H1 (cell line): ENCODE measurements around the gene ZBTB20. TPM values are rescaled to one million over a fixed set of nuclear protein-coding genes. Genes with fewer than 3 reads are reported as not detected.
"Not testable (repeated sequence)": the region's sequence is repeated elsewhere in the genome, so short reads cannot be mapped to it uniquely, and the experiment has no call there.

ENCODE experiments used
- CTCF ChIA-PET: fragments of 300-600 bp; sonication (Branson Sonifier 250); formaldehyde crosslinking; loops from one replicate; lab custom pipeline; 2021; ENCODE audit not compliant: partially characterized antibody; lab: Charles Lee
- POLR2A ChIA-PET: fragments of 300-600 bp; sonication (Branson Sonifier 250); formaldehyde crosslinking; loops from one replicate; lab custom pipeline; 2021; ENCODE audit warnings: inconsistent platforms; ENCODE audit not compliant: partially characterized antibody; lab: Charles Lee
- DNase-seq, 2 experiments: peaks; one replicate each; pipeline versions ENCODE4 v3.0.0 to v3.0.0-alpha.2; 2010 to 2022; ENCODE audit warnings: low spot score in 2 of 2, low read depth in 1 of 2, mixed read lengths in 1 of 2
- FAIRE-seq: peaks from 2 replicates; lab custom pipeline; 2011; peaks lifted over from hg19 to GRCh38; lab: Jason Lieb, UNC
- H2AFZ ChIP-seq: 2 replicates; pipeline ENCODE4 v1.8.1; 2012; ENCODE audit warnings: low read length, inconsistent platforms
- H2AK5ac ChIP-seq: 2 replicates; pipeline ENCODE4 v1.6.1; 2013; ENCODE audit warnings: low read depth, low read length
- H2BK120ac ChIP-seq: replicated peaks from 2 replicates; pipeline ENCODE3; 2013; ENCODE audit warnings: low read depth, low read length, inconsistent platforms
- H2BK12ac ChIP-seq: 2 replicates; pipeline ENCODE4 v1.6.1; 2013; ENCODE audit warnings: low read depth, low read length
- H2BK15ac ChIP-seq: 2 replicates; pipeline ENCODE4 v1.6.1; 2013; ENCODE audit warnings: low read length
- H2BK20ac ChIP-seq: 2 replicates; pipeline ENCODE4 v1.6.1; 2013; ENCODE audit warnings: low read length
- H2BK5ac ChIP-seq: 2 replicates; pipeline ENCODE4 v1.6.1; 2013; ENCODE audit warnings: low read depth, low read length
- H3K14ac ChIP-seq: 2 replicates; pipeline ENCODE4 v1.6.1; 2013; ENCODE audit warnings: inconsistent platforms; ENCODE audit not compliant: insufficient read length
- H3K18ac ChIP-seq: 2 replicates; pipeline ENCODE4 v1.6.1; 2013; ENCODE audit warnings: low read length; ENCODE audit errors: extremely low read depth
- H3K23ac ChIP-seq: 2 replicates; pipeline ENCODE4 v1.6.1; 2013; ENCODE audit warnings: inconsistent platforms; ENCODE audit not compliant: insufficient read length
- H3K23me2 ChIP-seq: 2 replicates; pipeline ENCODE4 v1.6.1; 2013; ENCODE audit warnings: low read depth, low read length
- H3K27ac ChIP-seq: 2 replicates; pipeline ENCODE4 v1.6.1; 2011; ENCODE audit warnings: low read depth, low read length, inconsistent platforms
- H3K27me3 ChIP-seq, 4 experiments: replicated peaks in 1 of 4; 1 replicate in 1 of 4; 2 replicates in 3 of 4; pipeline versions ENCODE4 v1.6.1 to v1.8.1; 2011 to 2013; ENCODE audit warnings: low read length in 3 of 4, mild to moderate bottlenecking in 3 of 4, inconsistent platforms in 2 of 4, mixed read lengths in 2 of 4, moderate library complexity in 1 of 4; ENCODE audit not compliant: control insufficient read depth in 3 of 4, insufficient read depth in 3 of 4; ENCODE audit errors: extremely low read depth in 1 of 4
- H3K36me3 ChIP-seq, 4 experiments: 2 replicates each; pipeline versions ENCODE4 v1.6.1 to v1.8.1; 2011 to 2013; ENCODE audit warnings: mild to moderate bottlenecking in 4 of 4, low read length in 3 of 4, moderate library complexity in 2 of 4, control low read depth in 1 of 4, inconsistent platforms in 1 of 4; ENCODE audit not compliant: insufficient read depth in 4 of 4, control insufficient read depth in 2 of 4
- H3K4ac ChIP-seq: replicated peaks from 2 replicates; pipeline ENCODE3; 2013; ENCODE audit warnings: low read length, low read depth, mixed read lengths, inconsistent platforms; ENCODE audit not compliant: insufficient read length
- H3K4me1 ChIP-seq, 4 experiments: replicated peaks in 1 of 4; 1 replicate in 1 of 4; 2 replicates in 3 of 4; pipeline versions ENCODE4 v1.6.1 to v1.8.1; 2011 to 2013; ENCODE audit warnings: low read length in 3 of 4, inconsistent platforms in 2 of 4, mixed read lengths in 1 of 4; ENCODE audit not compliant: insufficient read depth in 4 of 4, control insufficient read depth in 3 of 4
- H3K4me2 ChIP-seq, 2 experiments: 2 replicates each; pipeline versions ENCODE4 v1.6.1 to v1.8.1; 2011 to 2013; ENCODE audit warnings: low read depth in 2 of 2, low read length in 2 of 2, control low read depth in 1 of 2, inconsistent platforms in 1 of 2, mild to moderate bottlenecking in 1 of 2; ENCODE audit not compliant: insufficient read depth in 1 of 2
- H3K4me3 ChIP-seq, 4 experiments: fragments of 200-600, 300-600 bp in 1 of 4; sonication (generic), shearing (Covaris generic), sonication (Bioruptor Twin) in 1 of 4; 2 replicates each; pipeline versions ENCODE4 v1.5.1 to v1.8.1; 2011 to 2016; ENCODE audit warnings: low read length in 4 of 4, low read depth in 3 of 4, control low read depth in 2 of 4, inconsistent platforms in 2 of 4, mild to moderate bottlenecking in 2 of 4, mixed read lengths in 1 of 4, moderate library complexity in 1 of 4; ENCODE audit not compliant: insufficient read depth in 2 of 4; ENCODE audit errors: extremely low read depth in 1 of 4
- H3K56ac ChIP-seq: replicated peaks from 2 replicates; pipeline ENCODE3; 2013; ENCODE audit warnings: low read depth, mild to moderate bottlenecking, mixed read lengths, low read length, inconsistent platforms; ENCODE audit not compliant: insufficient read length
- H3K79me1 ChIP-seq: 2 replicates; pipeline ENCODE4 v1.6.1; 2013; ENCODE audit warnings: low read depth, low read length, control low read depth
- H3K79me2 ChIP-seq, 2 experiments: 2 replicates each; pipeline versions ENCODE4 v1.6.1 to v1.8.1; 2012 to 2013; ENCODE audit warnings: low read length in 2 of 2, mild to moderate bottlenecking in 2 of 2, inconsistent platforms in 1 of 2; ENCODE audit not compliant: insufficient read depth in 2 of 2, control insufficient read depth in 1 of 2
- H3K9ac ChIP-seq, 4 experiments: replicated peaks in 1 of 4; 1 replicate in 1 of 4; 2 replicates in 3 of 4; pipeline versions ENCODE4 v1.6.1 to v1.8.1; 2011 to 2013; ENCODE audit warnings: low read depth in 3 of 4, low read length in 3 of 4, control low read depth in 2 of 4, mild to moderate bottlenecking in 2 of 4, moderate library complexity in 2 of 4, inconsistent platforms in 1 of 4; ENCODE audit errors: extremely low read depth in 1 of 4
- H3K9me3 ChIP-seq, 2 experiments: 2 replicates each; pipeline versions ENCODE4 v1.6.1 to v1.8.1; 2012 to 2013; ENCODE audit warnings: mild to moderate bottlenecking in 2 of 2, moderate library complexity in 2 of 2, control low read depth in 1 of 2, inconsistent platforms in 1 of 2, low read depth in 1 of 2, low read length in 1 of 2, mixed read lengths in 1 of 2; ENCODE audit not compliant: insufficient read depth in 2 of 2
- H4K20me1 ChIP-seq, 2 experiments: replicated peaks in 1 of 2; 2 replicates each; pipeline versions ENCODE3 to v1.8.1; 2011 to 2013; ENCODE audit warnings: inconsistent platforms in 2 of 2, low read length in 2 of 2, mild to moderate bottlenecking in 1 of 2; ENCODE audit not compliant: insufficient read depth in 2 of 2, control insufficient read depth in 1 of 2
- H4K5ac ChIP-seq: 2 replicates; pipeline ENCODE4 v1.6.1; 2013; ENCODE audit warnings: low read length, low read depth, mixed read lengths, inconsistent platforms; ENCODE audit not compliant: insufficient read length
- H4K8ac ChIP-seq: 2 replicates; pipeline ENCODE4 v1.8.0; 2013; ENCODE audit warnings: mild to moderate bottlenecking, moderate library complexity, low read length, inconsistent platforms; ENCODE audit not compliant: insufficient read depth; ENCODE audit errors: extremely low read depth
- H4K91ac ChIP-seq: replicated peaks from 2 replicates; pipeline ENCODE3; 2013; ENCODE audit warnings: low read length, mixed read lengths, inconsistent platforms; ENCODE audit not compliant: insufficient read length
- WGBS, 2 experiments: shearing (Covaris generic) in 1 of 2; methylation state at CpG; one replicate each; pipeline versions ENCODE4 v1.1.6 to v1.1.7; 2013 to 2015; ENCODE audit warnings: low lambda C conversion rate in 2 of 2, mixed read lengths in 2 of 2, inconsistent platforms in 1 of 2, low coverage in 1 of 2, missing lambda C conversion rate in 1 of 2; ENCODE audit not compliant: insufficient replicate concordance in 2 of 2, insufficient coverage in 1 of 2, insufficient read length in 1 of 2; ENCODE audit errors: extremely low coverage in 1 of 2, missing lambda C conversion rate in 1 of 2; 5-methylcytosine and 5-hydroxymethylcytosine counted together
- polyA plus RNA-seq, 7 experiments: library from polyadenylated mRNA; depleted of rRNA in 3 of 7; stranded (reverse) in 5 of 7; unstranded in 2 of 7; fragments of >200 nt in 5 of 7; fragments of 200-250 nt in 2 of 7; gene quantifications; 1 replicate in 5 of 7; 2 replicates in 1 of 7; 4 replicates in 1 of 7; pipeline versions ENCODE4 v1.2.1 to v1.2.3, GENCODE V29; 2011 to 2013; ENCODE audit warnings: missing spikeins in 2 of 7, mixed read lengths in 2 of 7
- total RNA-seq: library from RNA; stranded (reverse); fragmentation: NEBNext Ultra II Directional; extraction: Animal tissue kit (Norgen Biotek cat#: 25700); gene quantifications from 2 replicates; pipeline ENCODE4 v1.2.1, GENCODE V29; 2021

The ZBTB20 gene
- total and polyA plus RNA-seq, 2 of the 8 experiments (the other 6 are each of a cell fraction or from before 2014, with no cell fraction given), result 0.35 to 1.3 TPM

DNA sequence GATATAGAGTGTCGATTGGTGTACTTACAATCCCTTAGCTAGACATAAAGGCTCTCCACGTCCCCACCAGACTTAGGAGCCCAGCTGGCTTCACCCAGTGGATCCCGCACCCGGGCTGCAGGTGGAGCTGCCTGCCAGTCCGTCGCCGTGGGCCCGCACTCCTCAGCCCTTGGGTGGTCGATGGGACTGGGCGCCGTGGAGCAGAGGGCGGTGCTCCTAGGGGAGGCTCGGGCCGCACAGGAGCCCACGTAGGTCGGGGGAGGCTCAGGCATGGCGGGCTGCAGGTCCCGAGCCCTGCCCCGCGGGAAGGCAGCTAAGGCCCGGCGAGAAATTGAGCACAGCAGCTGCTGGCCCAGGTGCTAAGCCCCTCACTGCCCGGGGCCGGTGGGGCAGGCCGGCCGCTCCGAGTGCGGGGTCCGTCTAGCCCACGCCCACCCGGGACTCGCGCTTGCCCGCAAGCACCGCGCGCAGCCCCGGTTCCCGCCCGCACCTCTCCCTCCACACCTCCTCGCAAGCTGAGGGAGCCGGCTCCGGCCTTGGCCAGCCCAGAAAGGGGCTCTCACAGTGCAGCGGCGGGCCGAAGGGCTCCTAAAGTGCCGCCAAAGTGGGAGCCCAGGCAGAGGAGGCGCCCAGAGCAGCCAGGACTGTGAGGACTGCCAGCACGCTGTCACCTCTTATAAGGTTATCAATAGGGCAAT is 334.4 kb downstream of the ZBTB20 start:
- WGBS, 2 experiments, result 95% methylated on average over 19 of the region's 49 CpGs; no CpG with 5 or more reads in 1 of the 2 experiments
- H3K79me2 ChIP-seq, H2BK15ac ChIP-seq, H3K4me2 ChIP-seq, H3K27ac ChIP-seq, H3K4ac ChIP-seq, H3K23me2 ChIP-seq, H3K9me3 ChIP-seq, FAIRE-seq, H3K36me3 ChIP-seq, H2BK12ac ChIP-seq, H3K4me3 ChIP-seq, H2BK20ac ChIP-seq, POLR2A ChIA-PET, H3K18ac ChIP-seq, H3K9ac ChIP-seq, H3K14ac ChIP-seq, H4K5ac ChIP-seq, H2BK120ac ChIP-seq, H2AFZ ChIP-seq, H4K20me1 ChIP-seq, H4K8ac ChIP-seq, H3K56ac ChIP-seq, H3K27me3 ChIP-seq, H3K23ac ChIP-seq, H2AK5ac ChIP-seq, H3K79me1 ChIP-seq, DNase-seq, H3K4me1 ChIP-seq, H4K91ac ChIP-seq, H2BK5ac ChIP-seq: not testable (repeated sequence)
- CTCF ChIA-PET, result interaction anchor here (0.8 to 1.3 kb wide), 2 partner anchors 14 to 278 kb away, joined by 3 read pairs; no protein-coding TSS in a partner anchor
